ENCODE data around the gene CYP4F11. TPM values are rescaled to one million over a fixed set of nuclear protein-coding genes. Genes with fewer than 3 reads are reported as not detected.

Gene CYP4F11
- total RNA-seq, 4 donors from 2014 or later, result 0.56 to 39.5 (median 7.5) TPM

DNA sequence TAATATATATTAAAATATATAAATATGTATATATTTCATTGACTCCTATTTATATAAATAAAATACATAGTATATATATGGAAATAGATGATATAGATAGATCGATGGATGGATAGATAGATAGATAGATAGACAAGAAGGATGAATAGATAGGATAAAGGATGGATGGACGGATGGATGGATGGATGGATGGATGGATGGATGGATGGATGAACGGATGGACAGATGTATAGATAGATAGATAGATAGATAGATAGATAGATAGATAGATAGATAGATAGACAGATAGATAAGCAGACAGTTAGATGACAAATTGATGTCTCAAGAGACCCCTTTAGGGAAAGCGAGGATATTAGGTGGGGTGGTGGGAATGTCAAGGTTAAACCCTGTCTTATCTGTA lies 15.1 kb downstream of the CYP4F11 start:
- H3K9me3 ChIP-seq, result no peaks in the 10 kb centered on the region
- intact Hi-C loops (cut with DNase I), result no loop called here
- H3K27ac ChIP-seq, result no peak overlapping the region
- WGBS, 2 donors, result 78 to 89% methylated on average over 4 of the region's 4 CpGs
- H3K36me3 ChIP-seq, result no peaks in the 10 kb centered on the region
- TF ChIP-seq, protein P1, sequence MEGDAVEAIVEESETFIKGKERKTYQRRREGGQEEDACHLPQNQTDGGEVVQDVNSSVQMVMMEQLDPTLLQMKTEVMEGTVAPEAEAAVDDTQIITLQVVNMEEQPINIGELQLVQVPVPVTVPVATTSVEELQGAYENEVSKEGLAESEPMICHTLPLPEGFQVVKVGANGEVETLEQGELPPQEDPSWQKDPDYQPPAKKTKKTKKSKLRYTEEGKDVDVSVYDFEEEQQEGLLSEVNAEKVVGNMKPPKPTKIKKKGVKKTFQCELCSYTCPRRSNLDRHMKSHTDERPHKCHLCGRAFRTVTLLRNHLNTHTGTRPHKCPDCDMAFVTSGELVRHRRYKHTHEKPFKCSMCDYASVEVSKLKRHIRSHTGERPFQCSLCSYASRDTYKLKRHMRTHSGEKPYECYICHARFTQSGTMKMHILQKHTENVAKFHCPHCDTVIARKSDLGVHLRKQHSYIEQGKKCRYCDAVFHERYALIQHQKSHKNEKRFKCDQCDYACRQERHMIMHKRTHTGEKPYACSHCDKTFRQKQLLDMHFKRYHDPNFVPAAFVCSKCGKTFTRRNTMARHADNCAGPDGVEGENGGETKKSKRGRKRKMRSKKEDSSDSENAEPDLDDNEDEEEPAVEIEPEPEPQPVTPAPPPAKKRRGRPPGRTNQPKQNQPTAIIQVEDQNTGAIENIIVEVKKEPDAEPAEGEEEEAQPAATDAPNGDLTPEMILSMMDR (IDR thresholded peaks at IDR 0.05), result no peak
- no peak for TF ChIP-seq POLR2A (IDR thresholded peaks at IDR 0.05)
- H3K27me3 ChIP-seq, result no peaks in the 10 kb centered on the region
- DNase-seq, result no peak
- no peak overlapping the region for H3K4me3 ChIP-seq (replicated peaks in 1 of 3)
- no peaks in the 10 kb centered on the region for H3K4me1 ChIP-seq

DNA sequence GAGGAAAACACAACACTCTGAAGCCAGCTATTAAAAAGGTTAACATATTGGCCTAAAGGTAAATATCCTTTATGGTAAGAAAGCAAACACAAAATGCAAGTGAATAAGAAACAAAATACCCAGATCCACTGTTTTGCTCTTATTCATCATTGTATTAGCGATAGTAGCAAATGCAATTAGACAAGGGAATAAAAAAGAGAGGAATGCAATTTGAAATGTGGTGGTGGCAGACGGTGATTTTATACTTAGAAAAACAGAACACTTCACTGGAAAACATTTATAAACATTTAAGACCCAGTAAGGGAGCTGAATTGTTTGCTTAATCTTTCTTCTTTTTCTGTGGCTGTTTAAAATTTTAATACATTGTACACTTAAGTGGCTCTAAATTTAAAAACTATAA lies 19.2 kb downstream of the CYP4F11 start:
- Histone ChIP-seq H3K27ac (no peak overlapping the region), H3K36me3 (no peaks in the 10 kb centered on the region), H3K4me3 (replicated peaks in 1 of 3) (no peak overlapping the region), H3K4me1 (no peaks in the 10 kb centered on the region), H3K9me3 (no peaks in the 10 kb centered on the region), H3K27me3 (peaks cover 8% of the 10 kb centered on the region)
- no peak for DNase-seq
- TF ChIP-seq, protein P1 (IDR thresholded peaks at IDR 0.05), result no peak
- no peak for TF ChIP-seq POLR2A (IDR thresholded peaks at IDR 0.05)
- WGBS, 2 donors, result 86 to 91% methylated on average over 2 of the region's 2 CpGs
- intact Hi-C loops (cut with DNase I), result no loop called here

DNA sequence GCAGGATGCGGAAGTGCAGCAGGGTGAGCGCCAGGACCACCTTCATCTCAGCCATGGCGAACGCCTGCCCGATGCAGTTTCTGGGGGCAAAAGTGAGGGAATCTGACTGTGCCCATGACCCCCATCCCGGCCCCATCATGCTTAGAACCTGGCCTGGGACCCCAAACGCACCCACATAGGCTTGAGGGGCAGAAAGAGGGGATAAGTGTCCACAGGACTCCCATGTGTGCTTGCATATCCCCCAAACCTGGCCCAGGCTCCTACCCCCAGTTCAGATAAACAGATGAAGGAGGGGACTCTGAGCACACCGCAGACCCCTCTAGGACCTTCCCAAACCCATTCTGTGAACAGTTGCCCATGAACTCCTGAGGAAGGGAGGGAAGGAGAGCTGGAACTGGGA lies 20.5 kb downstream of the CYP4F11 start:
- no peaks in the 10 kb centered on the region for H3K9me3 ChIP-seq
- H3K27me3 ChIP-seq, result peaks cover 8% of the 10 kb centered on the region
- WGBS, 2 donors, result 100% methylated on average over 1 of the region's 8 CpGs
- no peak for DNase-seq
- TF ChIP-seq, protein P1 (IDR thresholded peaks at IDR 0.05), result no peak
- H3K4me3 ChIP-seq (replicated peaks in 1 of 3), result no peak overlapping the region
- intact Hi-C loops (cut with DNase I), result no loop called here
- H3K4me1 ChIP-seq, result no peaks in the 10 kb centered on the region
- H3K36me3 ChIP-seq, result no peaks in the 10 kb centered on the region
- H3K27ac ChIP-seq, result no peak overlapping the region

DNA sequence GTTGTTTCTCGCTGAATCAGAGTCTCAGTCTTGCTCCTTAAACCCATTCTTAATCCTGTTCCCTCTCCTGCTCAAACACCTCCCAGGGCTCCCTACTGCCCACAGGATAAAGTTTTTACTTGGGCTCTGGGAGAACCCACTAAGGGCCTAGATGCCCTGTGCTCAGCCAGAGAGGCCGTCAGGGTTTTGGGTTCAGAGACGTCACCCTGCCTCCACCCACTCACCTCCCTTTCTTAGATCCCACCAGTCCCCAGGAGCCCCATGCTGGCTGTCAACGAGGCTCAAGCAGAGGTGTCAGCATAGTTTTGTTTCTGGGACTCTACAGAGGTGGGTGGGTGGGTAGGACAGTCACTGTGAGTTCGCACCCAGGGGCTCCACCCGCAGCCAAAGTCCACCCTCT lies 20.9 kb downstream of the CYP4F11 start:
- Histone ChIP-seq H3K4me3 (replicated peaks in 1 of 3) (no peak overlapping the region), H3K9me3 (no peaks in the 10 kb centered on the region), H3K36me3 (no peaks in the 10 kb centered on the region), H3K4me1 (no peaks in the 10 kb centered on the region), H3K27me3 (peaks cover 8% of the 10 kb centered on the region), H3K27ac (no peak overlapping the region)
- no peak for DNase-seq
- intact Hi-C loops (cut with DNase I), result no loop called here
- WGBS, 2 donors, result 74 to 76% methylated on average over 5 to 6 of the region's 6 CpGs
- no peak for TF ChIP-seq POLR2A (IDR thresholded peaks at IDR 0.05)
- TF ChIP-seq, protein P1 (IDR thresholded peaks at IDR 0.05), result no peak

DNA sequence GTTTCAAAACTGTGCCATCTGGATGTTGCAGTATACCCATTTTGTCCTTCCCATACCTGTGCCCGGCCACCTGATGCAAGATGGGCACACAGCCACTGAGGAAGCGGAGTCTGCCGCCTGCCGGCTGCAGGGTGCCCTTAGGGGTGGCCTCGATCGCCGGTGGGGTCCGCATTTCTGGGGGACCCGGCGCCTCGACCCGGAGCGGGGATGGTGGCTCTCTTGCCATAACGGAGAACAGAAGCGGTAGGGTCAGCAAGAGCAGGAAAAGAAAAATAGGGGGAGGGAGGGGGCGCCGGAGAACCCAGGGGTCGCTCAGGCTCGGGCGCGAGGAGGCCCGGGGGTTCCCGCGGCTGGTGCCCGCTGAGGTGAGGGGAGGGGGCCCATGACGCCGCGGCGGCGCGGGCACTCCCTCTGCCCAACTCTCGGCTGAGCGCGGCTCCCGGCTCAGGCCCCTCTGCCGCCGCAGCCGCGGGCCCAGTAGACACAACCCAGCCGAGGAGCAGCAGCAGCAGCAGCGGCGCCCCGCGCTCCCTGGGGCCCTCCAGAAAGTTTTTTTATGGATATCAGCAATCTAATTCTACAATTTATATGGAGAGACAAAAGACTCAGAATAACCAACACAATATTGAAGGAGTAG lies 22.6 kb downstream of the CYP4F11 start:
- DNase-seq, result no peak
- Histone ChIP-seq H3K36me3 (no peaks in the 10 kb centered on the region), H3K4me1 (no peaks in the 10 kb centered on the region), H3K4me3 (replicated peaks in 1 of 3) (no peak overlapping the region), H3K27me3 (peaks cover 8% of the 10 kb centered on the region), H3K27ac (no peak overlapping the region), H3K9me3 (no peaks in the 10 kb centered on the region)
- TF ChIP-seq POLR2A (IDR thresholded peaks at IDR 0.05), result no peak
- TF ChIP-seq, protein P1 (IDR thresholded peaks at IDR 0.05), result no peak
- 2 to 10% methylated on average over 34 to 37 of the region's 44 CpGs for WGBS, 2 donors
- intact Hi-C loops (cut with DNase I), result no loop called here
